ENCODE results near the gene SPATS2L.

SPATS2L gene, protein sequence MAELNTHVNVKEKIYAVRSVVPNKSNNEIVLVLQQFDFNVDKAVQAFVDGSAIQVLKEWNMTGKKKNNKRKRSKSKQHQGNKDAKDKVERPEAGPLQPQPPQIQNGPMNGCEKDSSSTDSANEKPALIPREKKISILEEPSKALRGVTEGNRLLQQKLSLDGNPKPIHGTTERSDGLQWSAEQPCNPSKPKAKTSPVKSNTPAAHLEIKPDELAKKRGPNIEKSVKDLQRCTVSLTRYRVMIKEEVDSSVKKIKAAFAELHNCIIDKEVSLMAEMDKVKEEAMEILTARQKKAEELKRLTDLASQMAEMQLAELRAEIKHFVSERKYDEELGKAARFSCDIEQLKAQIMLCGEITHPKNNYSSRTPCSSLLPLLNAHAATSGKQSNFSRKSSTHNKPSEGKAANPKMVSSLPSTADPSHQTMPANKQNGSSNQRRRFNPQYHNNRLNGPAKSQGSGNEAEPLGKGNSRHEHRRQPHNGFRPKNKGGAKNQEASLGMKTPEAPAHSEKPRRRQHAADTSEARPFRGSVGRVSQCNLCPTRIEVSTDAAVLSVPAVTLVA

DNA sequence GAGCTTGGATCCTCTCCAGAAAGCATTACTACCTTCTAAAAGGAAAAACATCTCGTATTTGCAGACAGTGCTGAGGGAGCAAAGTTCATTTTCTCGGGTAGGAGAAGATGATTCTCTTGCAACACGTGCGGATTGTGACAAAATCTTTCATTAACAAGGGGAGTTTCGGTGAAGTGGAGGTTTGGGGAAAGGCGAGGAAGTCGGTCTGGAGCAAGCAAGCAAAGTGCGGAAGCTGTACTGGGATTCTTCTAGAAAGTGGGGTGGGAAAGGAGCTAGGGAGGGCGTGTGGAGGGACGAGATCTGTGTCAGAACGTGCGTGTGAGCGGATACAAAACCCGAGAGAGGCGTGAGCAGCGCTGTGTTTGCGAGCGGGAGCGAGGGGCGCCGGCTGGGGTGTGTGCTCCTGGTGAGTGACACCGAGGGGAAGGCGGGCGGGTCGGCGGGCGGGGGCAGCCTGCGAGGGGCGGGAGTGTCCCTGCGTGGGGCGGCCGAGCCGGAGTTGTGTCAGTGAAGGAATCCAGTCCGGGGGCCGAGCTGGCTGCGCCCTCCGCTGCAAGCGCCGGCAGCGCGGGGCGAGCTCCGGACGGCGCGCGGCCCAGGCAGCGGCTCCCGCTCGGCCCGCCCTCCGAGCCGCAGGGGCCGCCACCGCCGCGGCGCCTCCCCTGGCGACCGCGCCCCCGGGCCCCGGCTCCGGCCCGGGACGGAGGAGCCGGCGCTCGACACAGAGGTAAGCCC, at the start of gene SPATS2L:
Gene SPATS2L, plus strand, starts transcription at position 498 of the 735 bp plus-strand sequence. CDS start 82,552 bp downstream, outside the sequence.
- peak; percentile 30 to 43 (median 37) for DNase-seq (ENCODE audit: low read depth in 3 of 3)

DNA sequence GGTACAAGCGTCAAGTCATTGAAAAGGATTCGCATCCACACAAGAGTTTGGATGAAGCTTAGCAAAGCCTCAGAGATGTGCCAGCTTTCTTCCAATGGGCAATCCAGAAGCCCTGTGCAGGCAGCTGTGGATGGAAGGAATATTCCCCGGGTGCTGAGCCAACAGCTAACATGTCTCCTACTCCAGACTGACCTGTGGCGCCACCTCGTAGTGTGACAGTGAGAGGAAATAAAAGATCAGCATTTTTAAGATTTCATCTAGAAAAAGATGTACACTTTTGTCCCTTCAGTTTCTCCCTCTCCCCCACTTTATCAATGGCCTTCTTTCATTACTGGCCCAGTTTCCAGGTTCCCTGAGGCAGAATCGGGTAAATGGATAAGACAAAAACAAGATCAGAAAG, 48.9 kb upstream of the SPATS2L start:
- no peak for DNase-seq (ENCODE audit: low read depth in 3 of 3)

DNA sequence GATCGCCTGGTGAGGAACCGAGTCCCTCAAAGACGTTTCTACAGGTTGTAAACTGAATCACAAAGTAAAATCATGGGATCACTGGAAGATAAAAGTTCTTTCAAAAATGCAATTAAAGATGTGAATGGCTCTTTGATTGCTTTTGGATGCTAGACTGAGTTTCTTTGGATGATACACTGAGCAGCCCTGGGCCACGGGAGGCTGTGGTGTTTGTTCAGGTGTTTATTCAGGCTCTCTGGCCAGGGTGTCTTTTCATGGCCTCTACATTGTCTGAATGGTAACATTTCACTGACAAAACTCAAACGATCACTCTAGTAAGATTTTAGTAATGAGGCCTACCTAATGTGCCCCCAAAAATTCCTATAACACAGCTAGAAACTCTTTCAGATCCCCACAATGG, 48.4 kb upstream of the SPATS2L start:
- no peak for DNase-seq (ENCODE audit: low read depth in 3 of 3)

DNA sequence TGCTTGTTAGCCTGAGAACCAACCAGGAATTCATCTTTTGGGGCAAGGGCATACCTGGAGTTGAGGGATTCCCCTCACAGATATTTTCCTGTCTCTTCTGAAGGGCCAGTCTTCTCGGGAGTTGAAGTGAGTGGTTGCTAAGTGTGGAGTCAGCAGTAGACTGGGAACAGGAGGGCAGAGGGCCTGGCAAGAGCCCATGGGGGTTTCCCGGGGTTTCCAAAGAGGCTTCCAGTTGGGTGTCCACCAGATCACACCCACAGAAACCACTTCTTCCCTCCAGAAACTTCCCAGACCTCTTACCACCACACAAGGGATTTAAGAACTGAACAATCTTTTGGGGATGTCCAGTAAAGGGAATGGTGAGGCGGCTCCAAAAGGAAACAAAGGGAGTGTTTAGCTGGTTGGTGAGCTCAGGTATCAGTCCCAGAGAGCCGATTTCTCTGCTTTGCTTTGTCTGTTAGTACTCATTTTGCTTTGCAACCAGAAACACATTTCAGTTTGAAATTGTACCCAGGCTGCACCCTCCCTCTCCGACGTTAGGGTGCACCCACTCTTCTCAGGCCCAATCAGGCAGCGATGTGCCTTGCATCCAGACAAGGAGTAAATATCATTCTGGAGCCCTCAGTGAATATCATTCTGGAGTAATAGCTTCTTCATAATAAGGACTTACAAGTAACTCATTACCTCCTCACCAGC, 47.5 kb upstream of the SPATS2L start:
- DNase-seq (ENCODE audit: low read depth in 3 of 3), result no peak

DNA sequence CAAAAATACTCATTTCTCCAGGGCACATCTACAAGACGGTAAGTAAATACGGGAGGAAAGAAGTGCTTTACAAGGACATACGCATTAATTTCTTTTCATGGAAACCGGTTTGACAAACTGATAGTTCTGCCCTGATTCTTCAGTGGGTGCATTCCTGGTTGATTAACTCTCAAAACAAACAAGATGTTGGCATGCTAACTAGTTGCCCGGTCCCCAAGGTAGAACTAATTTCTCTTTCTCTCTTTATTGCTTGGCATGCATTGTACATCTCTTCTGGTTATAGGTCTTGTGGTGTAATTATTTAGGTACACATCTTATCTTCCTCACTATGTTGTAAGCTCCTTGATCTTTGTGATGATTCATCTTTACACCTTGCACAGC, 46.9 kb upstream of the SPATS2L start:
- no peak for DNase-seq (ENCODE audit: low read depth in 3 of 3)

DNA sequence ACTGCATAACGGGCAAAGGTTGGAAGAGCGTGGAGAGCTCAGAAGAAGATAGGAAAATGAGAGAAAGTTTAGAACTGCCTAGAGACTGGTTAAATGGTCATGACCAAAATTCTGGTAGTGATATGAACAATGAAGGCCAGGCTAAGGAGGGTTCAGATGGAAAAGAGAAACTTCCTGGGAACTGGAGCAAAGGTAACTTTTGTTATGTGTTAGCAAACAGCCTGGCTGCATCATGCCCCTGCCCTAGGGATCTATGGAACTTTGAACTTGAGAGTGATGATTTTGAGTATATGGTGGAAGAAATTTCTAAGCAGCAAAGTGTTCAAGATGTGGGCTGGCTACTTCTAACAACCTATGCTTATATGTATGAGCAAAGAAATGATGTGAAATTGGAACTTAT, 44.4 kb upstream of the SPATS2L start:
- no peak for DNase-seq (ENCODE audit: low read depth in 3 of 3)

DNA sequence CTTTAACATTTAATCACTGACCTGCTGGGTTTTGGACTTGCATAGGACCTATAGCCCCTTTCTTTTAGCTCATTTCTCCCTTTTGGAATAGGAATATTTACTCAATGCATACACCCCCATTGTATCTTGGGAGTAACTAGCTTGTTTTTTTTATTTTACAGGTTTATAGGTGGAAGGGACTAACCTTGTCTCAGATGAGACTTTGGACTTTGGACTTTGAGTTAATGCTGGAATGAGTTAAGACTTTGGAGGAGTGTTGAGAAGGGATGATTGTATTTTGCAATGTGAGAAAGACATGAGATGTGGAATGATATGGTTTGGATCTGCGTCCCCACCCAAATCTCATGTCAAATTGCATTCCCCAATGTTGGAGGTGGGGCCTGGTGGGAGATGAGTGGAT, 43.2 kb upstream of the SPATS2L start:
- no peak for DNase-seq (ENCODE audit: low read depth in 3 of 3)

DNA sequence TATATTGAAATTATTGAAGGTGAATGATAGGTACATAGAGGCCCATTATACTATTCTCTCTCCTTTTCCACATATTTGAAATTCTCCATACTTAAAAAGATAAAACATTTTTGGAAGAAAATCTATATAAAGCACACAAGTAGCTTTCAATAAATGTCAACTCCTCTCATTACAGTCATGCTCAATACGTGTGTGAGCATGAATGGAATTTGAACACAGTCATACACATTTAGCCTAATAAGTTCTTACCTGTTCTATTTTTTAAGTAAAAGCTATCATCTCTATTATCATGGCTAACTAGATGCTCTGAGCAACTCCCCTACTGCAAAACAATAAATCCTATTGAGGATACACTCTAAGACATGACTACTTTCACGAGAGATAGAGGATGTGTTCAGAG, 41.9 kb upstream of the SPATS2L start:
- DNase-seq (ENCODE audit: low read depth in 3 of 3), result no peak

DNA sequence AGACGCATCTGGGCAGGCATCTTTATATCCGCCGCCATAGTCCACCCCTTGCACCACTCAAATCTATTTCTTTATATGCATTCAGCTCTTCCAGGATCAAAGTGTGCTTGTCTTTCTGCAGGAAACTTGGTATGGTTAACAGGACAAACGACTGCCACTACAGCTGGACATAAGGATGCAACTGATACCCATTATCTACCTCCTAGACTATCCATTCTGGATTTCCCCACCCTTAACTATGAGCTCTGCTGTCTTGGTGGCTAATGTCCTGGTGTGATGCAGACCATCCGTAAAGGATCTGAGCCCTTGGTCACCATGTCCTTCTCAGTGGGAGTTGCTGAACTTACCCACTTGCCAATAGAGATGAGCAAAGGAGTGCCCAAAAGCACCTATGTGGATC, 40.1 kb upstream of the SPATS2L start:
- DNase-seq (ENCODE audit: low read depth in 3 of 3), result no peak

DNA sequence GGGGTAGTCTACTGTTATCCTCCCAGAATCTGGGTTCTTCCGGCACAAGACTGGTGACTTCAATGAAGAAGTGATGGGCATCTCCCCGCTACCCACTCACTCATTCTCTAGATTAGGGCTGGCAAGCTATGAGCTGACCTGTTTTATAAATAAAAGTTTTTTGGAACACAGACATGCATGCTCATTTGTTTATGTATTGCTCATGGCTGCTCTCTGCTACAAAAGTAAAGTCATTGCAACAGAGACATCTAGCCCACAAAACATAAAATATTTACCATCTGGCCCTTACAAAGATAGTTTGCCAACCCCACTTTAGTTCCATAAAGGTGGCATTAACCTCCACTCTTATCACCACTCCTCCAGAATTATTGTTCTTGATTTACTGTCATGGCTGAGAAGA, 39.1 kb upstream of the SPATS2L start:
- DNase-seq (ENCODE audit: low read depth in 3 of 3), result no peak

DNA sequence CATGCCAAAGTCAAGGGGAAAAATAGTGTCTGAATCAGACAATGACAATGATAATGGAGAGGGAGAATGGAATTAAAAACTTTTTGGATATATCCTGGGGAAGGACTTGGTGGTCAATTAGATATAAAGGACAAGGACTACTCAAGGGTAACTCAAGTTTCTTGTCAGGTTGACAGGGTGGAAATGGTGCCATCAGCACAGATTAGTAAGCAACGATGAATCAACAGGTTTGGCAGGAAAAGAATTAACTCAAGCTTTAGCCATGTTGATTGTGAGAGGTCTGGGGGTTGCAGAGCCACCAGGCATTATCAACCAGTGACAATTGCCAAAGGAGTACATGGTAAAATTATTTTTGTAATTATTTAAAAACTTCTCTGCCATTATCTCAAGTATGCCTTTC, 35.8 kb upstream of the SPATS2L start:
- no peak for DNase-seq (ENCODE audit: low read depth in 3 of 3)

DNA sequence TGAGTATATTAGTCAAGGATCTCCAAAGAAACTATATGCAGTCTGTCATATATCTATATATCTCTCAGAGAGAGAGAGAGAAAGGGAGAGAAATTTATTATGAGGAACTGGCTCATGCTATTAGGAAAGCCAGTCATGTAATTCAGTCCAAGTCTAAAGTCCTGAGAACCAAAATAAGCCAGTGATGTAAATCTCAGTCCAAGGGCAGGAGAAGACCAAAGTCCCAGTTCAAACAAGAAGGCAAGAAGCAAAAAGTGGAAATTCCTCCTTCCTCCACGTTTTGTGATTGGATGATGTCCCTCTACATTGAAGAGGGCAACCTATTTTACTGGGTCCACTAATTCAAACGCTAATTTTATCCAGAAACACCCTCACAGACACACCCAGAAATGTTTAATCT, 34.2 kb upstream of the SPATS2L start:
- DNase-seq (ENCODE audit: low read depth in 3 of 3), result no peak

DNA sequence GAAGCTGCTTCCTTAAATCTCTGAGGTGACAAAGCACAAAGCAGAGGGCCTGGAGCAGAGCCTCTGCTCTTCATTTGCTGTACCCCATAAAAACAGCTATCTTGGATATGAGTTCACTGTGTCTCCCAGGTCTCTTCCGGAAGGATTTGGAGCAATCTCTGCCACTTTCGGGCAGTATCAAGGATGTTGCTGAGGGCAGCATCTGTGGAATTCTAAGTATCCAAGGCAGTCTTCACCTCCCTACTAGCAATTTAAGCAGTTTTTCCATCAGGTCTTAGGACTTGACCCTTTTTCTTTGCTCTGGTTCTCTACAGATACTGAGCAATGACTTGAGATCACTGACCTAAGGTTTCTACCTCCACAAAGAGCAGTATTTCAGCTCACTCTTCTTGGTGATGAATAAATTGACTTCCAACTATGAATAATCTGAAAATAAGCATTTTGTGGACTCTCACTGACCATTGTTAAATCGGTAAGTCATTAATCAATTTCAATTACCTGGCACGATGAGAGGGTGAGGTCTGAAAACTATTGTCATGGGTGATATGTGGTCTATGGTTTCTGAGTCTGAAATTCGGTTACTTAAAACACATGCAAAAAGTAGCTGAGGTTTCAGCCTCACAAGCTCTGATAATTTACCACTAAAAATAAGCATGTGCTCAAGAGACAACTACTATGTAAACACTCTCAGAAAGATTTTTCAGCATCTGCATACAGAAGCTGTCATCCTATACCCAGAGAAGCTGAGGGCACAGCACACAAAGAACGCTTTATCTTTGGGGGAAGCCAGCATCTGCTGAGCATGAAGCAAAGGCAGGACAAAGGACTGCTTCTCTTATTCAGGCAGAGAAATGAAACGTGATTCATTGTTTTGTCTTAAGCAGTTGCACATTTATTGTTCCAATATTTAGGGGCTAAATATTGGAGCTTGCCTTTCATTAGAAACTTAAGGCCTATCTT, 32.1 kb upstream of the SPATS2L start:
- no peak for DNase-seq (ENCODE audit: low read depth in 3 of 3)

DNA sequence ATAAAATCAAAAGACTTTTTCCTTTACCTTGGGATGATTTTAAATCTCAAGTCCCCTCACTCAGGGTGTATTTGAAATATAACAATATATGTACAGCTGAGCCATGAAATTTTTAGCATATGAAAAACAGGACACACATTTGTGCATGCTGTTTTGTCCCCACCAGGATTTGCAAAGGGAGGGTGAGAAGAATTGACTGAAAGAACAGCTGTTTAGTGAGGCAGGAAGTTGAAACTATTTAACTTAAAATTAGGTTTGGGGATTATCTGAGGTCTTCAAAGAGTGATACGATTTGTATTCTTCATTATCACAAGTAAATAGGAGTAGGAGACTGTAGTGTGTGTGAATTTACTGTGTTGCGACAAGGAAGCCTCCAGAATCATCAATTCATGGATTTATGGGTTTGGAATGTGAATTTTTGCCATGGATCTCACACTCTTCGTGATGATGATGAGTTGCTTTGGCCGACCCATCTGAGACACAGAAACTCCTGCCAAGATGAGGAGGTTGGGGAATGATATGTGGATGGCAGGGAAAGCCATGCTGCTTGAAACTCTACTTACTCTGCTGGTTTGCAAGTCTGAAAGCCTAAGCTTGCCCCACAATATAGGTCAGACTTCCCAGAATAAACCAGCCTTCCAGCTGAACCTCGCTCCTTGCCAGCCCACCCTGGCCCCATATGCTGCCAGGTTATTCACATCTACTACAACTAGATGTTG, 31.0 kb upstream of the SPATS2L start:
- no peak for DNase-seq (ENCODE audit: low read depth in 3 of 3)

DNA sequence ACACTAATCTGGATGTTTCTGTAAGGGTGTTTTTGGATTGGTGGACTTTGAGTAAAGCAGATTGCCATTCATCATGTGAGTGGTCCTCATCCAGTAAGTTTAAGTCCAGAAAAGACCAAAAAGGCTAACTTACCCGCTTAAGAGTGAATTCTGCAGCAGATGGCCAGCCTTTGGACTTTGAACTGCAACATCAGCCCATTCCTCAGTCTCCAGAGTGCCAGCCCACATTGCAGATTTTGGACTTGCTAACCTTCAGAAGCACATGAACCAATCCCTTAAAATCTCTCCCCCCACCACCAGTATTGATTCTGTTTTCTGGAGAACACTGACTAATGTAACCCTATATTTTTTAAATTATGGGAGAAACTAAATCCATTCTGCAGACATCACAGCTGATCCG, 30.0 kb upstream of the SPATS2L start:
- DNase-seq (ENCODE audit: low read depth in 3 of 3), result no peak

DNA sequence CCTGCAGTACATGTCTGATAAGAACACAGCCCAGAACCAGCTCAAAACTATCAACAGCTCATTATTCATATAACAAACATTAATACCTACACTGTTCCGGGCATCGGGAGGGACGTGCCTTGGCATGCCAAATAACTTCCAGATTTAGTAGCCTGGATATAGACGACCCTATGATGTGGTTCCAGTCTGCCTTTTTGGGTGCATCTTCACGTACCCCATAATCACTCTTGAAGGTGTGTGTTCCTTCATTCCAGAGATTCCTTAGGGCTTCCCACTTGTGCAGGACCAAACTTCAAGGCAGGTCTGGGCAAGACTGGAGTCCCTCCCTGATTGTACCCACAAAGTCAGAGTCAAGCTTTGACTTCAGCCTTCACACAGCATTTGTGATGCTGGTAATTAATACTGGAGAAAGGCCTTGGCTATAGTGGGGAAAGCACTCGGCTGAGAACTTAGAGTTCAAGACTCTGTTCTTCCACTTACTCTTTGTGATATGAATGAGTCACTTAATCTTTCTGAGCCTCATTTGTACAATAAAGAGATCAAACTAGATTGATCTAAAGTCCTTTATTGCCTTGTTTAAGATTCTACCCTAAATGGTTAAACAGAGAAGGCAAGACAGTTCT, 27.7 kb upstream of the SPATS2L start:
- DNase-seq (ENCODE audit: low read depth in 3 of 3), result no peak

DNA sequence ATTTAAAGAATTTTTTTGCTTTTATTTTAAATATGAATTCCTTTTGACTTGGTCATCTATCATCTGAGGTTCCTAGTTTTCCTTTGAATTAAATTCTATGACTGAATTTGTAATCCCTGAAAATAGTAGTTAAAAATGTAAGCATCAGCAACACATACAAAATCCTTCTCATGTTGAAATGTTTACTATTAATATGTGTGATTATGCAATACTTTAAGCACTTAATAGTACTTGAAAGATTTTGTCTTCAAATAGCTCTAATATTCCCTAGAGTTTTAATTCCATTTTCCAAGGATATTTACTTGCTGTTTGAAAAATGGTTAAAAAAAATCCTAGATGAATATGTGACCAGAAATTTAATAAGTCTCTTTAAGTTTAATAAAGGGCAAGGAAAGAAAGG, 26.6 kb upstream of the SPATS2L start:
- no peak for DNase-seq (ENCODE audit: low read depth in 3 of 3)

DNA sequence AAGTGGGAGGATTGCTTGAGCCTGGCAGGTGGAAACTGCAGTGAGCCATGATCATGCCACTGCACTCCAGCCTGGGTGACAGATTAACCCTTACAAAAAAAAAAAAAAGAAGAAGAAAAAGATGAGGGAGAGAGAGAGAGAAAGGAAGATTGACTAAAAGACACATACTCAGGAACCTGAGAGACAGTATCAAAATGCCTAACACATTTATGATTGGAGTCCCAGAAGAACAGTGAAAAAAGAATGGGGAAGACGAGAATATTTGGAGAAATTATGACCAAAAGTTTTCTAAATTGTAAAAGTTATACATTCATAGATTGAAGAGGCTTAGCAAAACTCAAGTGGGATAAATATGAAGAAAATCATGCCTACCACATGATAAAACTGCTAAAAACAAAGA, 19.9 kb upstream of the SPATS2L start:
- DNase-seq (ENCODE audit: low read depth in 3 of 3), result no peak

DNA sequence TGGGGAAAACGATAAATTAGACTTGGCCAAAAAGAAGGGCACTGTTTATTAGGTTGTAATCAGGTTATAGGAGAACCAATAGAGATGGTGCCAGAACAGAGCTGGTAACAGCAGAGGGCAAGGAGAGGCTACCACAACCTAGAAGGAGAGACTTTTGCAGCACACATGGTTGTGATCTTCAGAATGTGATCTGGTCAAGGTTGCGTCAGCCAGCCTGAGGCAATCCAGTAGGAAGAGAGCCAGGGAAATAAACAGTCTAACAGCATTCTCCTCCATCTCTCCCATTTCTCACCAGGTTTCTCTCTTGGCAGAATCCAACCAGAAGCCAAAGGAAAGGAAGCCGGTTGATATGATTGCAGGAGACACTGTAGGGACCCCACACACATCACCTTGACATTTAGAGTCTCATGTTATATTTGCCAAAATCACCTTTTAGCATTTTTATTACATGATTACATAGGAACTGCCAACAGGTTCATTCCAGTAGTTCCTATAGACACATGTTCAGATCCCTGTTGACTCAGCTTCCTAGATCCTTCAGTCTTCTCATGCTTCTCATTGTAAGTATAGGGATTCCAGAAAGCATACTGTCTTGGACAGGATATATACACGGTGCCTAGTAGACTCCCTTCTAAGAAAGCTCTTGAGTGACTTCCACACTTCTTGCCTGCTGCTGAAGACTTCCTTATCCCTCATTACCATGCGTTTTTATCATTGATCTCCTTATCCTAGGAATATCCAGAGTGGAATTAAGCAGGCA, 17.6 kb upstream of the SPATS2L start:
- DNase-seq (ENCODE audit: low read depth in 3 of 3), result no peak

Data from stimulated activated CD4-positive, alpha-beta T cell treated with anti-CD3 and anti-CD28 coated beads, TNF-alpha, amount 100 ng/mL, for 48 hours (primary cell).